ENCODE results near the gene GTF2F1.
"Not testable (repeated sequence)": the region's sequence is repeated elsewhere in the genome, so short reads cannot be mapped to it uniquely, and the experiment has no call there.

The GTF2F1 gene

GRCh38 chr19:6416658-6417405 lies 23.9 kb upstream of the GTF2F1 start:
- no peak for DNase-seq

GRCh38 chr19:6415591-6416190 lies 22.7 kb upstream of the GTF2F1 start:
- no peak for DNase-seq

DNA sequence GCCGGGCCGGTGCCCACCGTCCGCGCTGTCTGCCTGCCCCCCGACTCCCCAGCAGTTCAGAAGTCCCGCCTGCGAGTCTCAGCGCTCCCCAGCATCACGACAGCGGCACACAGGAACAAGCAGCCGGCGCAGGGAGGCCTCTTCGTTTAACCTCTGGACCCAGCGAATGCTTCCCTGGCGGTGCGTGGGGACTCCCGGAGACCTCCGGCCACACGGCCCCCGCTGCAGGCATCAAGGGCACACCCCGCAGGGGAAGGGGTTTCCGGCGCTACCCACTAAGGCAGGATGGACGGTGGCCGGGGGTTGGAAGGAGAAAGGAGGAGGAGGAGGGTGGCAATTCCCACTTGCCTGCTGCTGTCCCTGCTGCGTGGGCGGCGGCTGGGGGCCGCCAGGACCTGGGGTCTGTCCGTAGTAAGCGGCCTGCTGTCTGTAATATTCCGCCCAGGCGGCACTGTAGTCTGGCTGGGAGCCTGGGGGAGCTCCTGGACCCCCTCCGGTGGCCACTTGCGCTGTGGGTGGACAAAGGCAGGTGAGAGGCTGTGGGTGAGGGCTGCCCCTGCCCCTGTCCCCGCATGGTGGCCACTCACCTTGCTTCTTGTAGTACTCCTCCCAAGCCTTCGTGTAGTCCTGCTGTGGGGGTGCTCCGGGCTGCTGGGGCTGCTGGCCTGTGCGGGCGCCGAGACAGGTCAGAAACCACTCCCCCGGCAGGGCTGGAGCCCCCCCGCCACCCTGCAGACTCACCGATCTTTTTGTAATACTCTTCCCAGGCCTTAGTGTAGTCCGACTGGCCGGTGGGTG lies 22.0 kb upstream of the GTF2F1 start:
- DNase-seq: no peak

DNA sequence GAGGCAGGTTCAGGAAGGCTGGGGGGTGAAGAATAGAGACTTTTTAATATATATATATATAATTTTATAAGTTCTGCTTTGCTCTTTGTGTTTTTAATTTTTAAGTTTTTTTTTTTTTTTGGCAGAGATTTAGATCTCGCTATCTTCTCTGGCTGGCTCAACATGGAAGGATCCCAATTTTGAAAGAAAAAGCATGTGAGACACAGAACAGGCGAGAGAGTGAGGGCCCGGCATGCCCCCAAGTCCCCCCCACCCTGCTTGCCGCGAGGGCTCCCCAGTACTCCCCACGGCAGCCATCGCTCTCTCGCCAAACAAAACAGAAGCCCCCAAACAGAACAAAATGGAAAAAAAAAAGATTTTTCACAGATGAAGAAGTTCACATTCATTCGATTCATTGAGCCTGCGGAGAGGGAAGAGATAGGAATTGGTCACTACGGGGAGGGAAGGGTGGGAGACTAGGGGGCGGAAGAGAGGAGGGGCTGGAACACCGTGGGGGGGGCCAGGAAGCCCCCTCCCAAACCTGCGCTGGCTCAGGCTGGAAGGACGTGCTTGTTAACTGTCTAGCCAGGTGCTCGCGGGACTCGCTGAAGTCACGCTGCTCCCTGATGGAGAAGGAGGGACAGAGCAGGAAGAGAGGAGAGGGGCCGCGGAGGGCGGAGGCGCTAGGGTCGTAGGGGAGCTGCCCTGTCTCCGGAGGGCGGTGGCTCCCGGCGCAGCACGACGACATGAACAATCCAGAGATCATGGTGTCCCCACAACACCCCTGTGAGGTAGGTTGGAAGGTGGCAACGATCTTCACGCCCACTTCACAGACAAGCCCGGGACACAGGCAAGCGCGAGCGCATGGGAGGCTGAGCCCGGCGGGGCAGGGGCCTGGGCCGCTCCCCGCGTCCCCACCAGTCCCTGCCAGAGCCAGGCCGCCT lies 21.0 kb upstream of the GTF2F1 start:
- no peak for DNase-seq

- DNase-seq: no peak
Observed at GRCh38 chr19:6413291-6413690, 20.3 kb upstream of the GTF2F1 start.

GRCh38 chr19:6412447-6413091 lies 19.6 kb upstream of the GTF2F1 start:
- peak; percentile 11 for DNase-seq

- no peak for DNase-seq
Observed at GRCh38 chr19:6412061-6412446, 19.1 kb upstream of the GTF2F1 start.

- no peak for DNase-seq
Observed at GRCh38 chr19:6409346-6409745, 16.4 kb upstream of the GTF2F1 start.

- DNase-seq: no peak
Observed at GRCh38 chr19:6406401-6406800, 13.4 kb upstream of the GTF2F1 start.

GRCh38 chr19:6402837-6403608 lies 10.1 kb upstream of the GTF2F1 start:
- peak; percentile 66 for DNase-seq

DNA sequence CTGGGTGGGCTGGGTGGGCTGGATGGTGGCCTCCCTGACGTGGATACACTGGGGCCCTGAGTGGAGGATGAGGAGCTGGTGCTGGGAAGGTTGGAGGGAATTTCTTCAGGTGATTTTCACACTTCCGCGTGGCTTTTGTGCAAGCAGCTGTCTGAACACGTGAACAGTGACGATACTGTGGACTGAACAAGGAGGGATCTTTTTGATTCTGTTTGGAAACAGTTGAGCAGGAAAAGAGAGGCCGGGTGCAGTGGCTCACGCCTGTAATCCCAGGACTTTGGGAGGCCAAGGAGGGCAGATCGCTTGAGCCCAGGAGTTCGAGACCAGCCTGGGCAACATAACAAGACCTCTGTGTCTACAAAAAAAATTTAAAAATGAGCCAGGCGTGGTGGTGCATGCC lies 9.1 kb upstream of the GTF2F1 start:
- DNase-seq: no peak

- not testable (repeated sequence) for DNase-seq
Observed at GRCh38 chr19:6400062-6400944, 7.3 kb upstream of the GTF2F1 start.

DNA sequence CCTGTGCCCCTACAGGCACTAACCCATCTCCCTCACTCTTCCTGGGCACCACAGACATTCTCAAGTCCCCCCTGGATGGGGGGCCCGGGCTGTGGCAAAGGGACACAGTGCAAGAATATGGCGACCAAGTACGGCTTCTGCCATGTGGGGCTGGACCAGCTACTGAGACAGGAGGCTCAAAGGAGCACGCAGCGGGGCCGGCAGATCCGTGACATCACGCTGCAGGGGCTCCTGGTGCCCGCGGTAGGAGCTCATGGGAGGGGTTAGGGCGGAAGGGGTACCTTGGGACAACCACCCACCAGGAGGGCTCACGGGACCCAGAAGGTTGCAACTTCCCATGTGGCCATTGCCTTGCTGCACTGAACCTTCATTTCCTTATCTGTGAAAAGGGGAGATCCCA lies 3.3 kb upstream of the GTF2F1 start:
- no peak for DNase-seq

DNA sequence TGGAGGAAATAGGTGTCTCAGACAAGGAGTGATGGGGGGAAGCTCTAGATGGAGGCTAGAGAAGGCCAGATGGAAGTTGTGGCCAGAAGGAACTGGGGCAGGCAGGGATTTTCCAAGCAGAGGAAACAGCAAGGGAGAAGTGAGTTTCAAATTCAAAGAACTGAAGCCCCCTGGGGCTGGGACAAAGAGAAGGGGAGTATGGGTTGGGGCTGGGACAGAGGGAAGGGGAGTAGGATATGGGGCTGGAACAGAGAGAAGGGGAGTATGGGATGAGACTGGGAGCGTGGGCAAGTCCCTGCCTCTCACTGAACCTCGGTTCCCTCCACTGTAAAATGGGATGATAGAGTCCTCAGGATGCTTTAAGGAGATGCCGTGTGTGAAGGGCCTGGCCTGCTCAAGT lies 1.9 kb upstream of the GTF2F1 start:
- DNase-seq: no peak

GRCh38 chr19:6393983-6394412 lies 1.0 kb upstream of the GTF2F1 start:
- no peak for DNase-seq

GRCh38 chr19:6392221-6393073 lies 517 bp downstream of the GTF2F1 start:
- DNase-seq: no peak

DNA sequence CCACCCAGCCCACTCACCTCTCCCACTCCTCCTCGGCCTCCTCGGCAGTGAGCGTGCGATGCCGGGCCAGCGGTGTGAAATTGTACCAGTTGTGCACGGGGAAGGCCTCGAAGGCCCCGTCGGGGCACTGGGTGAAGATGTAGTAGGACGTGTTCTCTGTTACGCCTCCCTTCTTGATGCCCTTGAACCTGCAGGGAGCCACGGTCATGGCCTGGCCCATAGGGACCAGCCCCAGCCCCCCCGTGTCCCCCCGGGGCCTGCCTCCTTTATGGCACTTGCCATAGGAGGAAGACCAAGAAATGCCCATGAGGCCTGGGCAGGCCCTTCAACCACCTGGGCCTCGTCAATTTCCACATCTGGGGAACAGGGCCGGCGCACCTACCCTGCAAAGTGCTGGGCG lies 5.6 kb downstream of the GTF2F1 start:
- no peak for DNase-seq

DNA sequence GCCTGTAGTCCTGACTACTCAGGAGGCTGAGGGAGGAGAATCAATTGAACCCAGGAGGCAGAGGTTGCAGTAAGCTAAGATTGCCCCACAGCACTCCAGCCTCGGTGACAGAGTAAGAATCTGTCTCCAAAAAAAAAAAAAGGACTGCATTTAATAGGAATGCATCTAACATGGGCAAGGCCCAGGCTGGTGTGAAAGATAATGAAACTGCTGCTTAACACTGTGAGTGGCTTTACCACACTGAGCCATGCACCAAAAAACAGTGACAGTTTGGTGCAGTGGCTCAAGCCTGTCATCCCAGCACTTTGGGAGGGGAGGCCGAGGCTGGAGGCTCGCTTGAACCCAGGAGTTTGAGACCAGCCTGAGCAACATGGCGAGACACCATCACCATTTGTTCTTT lies 8.6 kb downstream of the GTF2F1 start:
- no peak for DNase-seq

- no peak for DNase-seq
Observed at GRCh38 chr19:6383188-6383587, 9.8 kb downstream of the GTF2F1 start.
